Breast epithelium (tissue), 3 donors: Measurements from ENCODE around the gene F8.

Source experiments
- POLR2AphosphoS5 ChIP-seq, 3 donors: sonication (generic); formaldehyde crosslinking; IDR thresholded peaks; one replicate each; pipeline ENCODE4 v1.6.1; 2017; ENCODE audit warnings: antibody characterized with exemption in 3 of 3
- TF ChIP-seq, protein P1 (sequence below), 3 donors: fragments of 450-650 bp; IDR thresholded peaks; one replicate each; pipeline ENCODE4 v1.5.1; 2016 to 2017; ENCODE audit warnings: antibody characterized with exemption in 3 of 3, mild to moderate bottlenecking in 3 of 3, moderate library complexity in 3 of 3

DNA sequence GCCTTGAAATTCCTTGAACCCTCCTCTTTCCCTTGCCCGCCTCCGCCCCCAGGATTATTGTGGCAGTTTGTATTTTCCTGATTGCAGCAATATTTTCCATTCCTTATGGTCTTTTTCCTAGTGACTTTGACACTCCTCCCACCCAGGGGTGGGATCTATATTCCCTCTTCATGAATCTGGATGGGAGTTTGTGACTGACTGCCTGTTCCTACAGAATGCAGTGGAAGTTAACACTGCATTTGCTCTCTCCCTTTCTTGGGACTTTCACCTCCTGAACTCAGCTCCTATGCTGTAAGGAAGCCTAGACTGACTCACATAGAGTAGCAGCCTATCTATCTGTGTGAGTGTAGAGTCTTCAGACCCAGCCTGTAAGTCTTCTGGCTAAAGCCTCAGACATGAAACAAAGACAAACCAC lies 6.4 kb upstream of the F8 start:
- no peak for TF ChIP-seq POLR2AphosphoS5 (IDR thresholded peaks at IDR 0.05)
- TF ChIP-seq, protein P1, sequence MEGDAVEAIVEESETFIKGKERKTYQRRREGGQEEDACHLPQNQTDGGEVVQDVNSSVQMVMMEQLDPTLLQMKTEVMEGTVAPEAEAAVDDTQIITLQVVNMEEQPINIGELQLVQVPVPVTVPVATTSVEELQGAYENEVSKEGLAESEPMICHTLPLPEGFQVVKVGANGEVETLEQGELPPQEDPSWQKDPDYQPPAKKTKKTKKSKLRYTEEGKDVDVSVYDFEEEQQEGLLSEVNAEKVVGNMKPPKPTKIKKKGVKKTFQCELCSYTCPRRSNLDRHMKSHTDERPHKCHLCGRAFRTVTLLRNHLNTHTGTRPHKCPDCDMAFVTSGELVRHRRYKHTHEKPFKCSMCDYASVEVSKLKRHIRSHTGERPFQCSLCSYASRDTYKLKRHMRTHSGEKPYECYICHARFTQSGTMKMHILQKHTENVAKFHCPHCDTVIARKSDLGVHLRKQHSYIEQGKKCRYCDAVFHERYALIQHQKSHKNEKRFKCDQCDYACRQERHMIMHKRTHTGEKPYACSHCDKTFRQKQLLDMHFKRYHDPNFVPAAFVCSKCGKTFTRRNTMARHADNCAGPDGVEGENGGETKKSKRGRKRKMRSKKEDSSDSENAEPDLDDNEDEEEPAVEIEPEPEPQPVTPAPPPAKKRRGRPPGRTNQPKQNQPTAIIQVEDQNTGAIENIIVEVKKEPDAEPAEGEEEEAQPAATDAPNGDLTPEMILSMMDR (IDR thresholded peaks at IDR 0.05): no peak
